T47D (cell line): ENCODE data around the gene CBL.

Experiments
- DNase-seq, 2 experiments: peaks; one replicate each; pipeline versions ENCODE4 v3.0.0 to v3.0.0-alpha.2; 2011 to 2012; ENCODE audit warnings: low read depth in 1 of 2, low spot score in 1 of 2
- JUND ChIP-seq: IDR thresholded peaks from 2 replicates; pipeline ENCODE4 v1.6.1; 2012; ENCODE audit warnings: low read depth
- in situ Hi-C: cut with HindIII; loops from 2 replicates; pipeline ENCODE4 v1.10.0; 2016; ENCODE audit warnings: low sequenced_read_pairs, low pct_unique_long_range_greater_than_20kb

CBL gene

DNA sequence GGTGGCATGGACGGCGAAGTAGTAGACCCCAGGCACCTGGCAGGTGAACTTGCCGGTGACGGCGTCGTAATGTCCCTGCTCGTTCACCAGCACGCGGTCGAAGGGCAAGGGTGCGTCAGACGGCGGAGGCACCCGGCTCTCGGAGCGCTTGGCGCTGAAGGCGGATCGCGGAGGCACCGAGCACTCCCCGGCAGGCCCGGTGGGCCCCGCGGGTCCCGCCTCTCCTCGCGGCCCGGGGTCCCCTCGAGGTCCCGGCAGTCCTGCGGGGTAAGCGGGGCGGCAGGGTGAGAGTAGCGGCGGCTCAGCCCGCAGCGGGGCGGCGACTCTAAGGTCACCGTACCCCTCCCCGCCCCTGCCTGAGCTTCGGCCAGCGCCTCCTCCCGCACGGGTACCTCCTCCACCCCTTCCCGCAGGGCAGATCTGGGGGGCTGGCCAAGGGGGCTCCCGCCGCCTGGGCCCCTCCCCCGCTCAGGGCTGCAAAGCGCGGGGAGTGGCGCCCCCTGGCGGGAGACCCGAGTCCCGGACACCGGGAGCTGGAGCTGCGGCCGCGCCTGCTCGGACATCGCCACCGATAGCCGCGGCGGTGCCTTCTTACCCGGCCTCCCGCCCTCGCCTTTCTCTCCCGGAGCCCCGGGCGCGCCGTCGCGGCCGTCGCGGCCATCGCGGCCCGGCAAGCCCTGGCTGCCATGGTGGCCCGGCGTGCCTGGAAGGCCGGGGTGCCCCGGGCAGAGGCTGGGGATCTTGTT lies 133.6 kb downstream of the CBL start:
- DNase-seq, result peak; percentile 61 to 89
- in situ Hi-C loops, result no loop called here

DNA sequence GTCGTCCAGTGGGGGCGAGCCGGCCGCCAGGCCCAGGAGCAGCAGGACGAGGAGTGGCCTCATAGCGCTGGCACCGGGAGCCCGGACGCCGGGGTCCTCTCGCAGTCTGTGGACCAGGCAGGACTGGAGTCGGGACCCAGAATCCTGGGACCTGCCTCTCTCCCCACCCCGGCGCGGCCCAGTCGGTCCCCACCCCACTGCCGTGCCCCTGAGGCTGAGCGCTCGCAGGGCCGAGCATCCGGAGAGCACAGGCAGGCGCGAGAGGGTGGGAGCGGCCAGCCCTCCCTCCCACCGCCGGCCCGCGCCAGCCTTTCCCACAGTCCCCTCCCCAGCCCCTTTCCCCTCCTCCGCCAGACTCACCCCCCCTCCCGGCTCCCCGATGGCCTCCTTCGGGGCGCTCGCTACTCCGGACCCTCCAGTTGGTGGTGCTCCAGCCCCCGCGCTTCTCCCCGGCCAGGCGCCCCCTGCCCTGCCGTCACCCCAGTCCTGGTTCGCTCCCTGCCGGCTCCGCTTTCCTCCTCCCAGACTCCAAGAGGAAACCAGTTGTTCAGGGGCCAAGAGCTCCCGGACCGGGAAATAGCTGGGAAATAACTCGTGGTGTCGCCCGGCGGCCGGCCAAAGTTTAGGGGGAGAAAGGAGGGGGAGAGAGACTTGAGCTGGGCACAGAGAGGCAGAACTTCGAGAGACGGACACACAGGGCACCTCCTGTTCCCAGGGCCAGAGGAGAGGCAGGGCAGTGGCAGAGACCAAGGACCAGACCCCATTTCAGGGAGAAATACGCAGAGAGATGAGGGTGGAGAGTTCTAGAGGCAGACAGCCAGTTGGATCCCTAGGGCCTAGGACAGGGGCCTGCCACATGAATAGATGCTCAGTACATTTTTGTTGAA lies 134.4 kb downstream of the CBL start, which contains the start of gene C1QTNF5:
Gene C1QTNF5, minus strand, starts transcription at position 549 of the 887 bp plus-strand sequence. Its CDS starts 486 bp downstream, at position 63.
- DNase-seq, result no peak
- in situ Hi-C loops, result no loop called here
- no peak for TF ChIP-seq JUND

More for the DNA sequence above, 133.6 kb downstream of the CBL start:
- no peak for TF ChIP-seq JUND

DNA sequence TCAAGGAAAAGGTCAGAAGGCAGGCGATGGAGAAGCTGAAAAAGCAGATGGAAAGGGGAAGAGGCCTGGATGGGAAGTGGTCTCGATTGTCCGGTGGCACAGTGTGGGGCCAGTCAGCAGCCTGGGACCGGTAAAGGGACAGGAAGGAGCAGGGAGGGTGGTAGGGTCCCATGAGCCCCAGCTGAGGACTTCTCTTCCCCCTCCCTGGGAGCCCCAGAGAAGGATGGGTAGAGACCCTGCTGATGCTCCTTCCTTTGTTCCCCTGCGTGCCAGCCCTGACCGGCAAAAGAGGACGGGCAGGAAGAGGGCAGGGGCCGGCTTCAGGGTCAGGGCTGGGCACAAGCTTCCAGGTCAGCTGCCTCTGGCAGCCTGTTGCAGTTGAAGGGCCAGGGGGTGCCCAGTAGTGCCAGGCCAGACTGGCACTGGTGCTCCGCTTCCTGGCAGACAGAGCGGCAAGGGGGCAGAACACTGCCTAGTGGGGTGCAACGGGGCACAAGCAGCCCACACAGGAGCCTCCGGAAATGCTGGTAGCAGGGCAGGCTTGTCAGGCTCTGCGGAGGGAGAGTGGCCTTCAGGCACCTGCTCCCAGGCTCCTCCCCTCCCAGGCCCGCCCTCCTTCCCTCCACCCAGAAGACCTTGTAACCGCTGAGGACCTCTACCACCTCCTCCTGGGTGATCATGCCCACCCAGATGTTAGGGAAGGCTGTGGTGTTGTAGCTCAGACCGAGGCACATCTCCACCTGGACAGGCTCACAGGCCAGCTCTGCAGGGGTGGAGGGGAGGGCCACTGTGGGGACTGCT lies 135.3 kb downstream of the CBL start:
- no peak for TF ChIP-seq JUND
- no peak for DNase-seq
- in situ Hi-C loops, result no loop called here

DNA sequence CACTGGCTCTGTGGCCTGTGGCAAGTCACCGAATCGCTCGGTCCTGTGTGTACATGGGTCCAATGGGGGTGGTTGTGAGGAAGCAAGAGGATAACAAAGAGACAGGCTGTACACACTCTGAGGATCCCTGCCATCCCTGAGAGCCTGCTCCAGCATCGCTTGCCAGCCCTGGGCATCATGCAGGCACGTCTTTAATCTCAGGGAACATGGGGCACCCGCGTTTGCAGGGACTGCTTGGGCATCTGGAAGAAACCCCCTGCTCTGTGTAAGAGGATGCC lies 135.8 kb downstream of the CBL start:
- no peak for DNase-seq
- in situ Hi-C loops, result no loop called here

DNA sequence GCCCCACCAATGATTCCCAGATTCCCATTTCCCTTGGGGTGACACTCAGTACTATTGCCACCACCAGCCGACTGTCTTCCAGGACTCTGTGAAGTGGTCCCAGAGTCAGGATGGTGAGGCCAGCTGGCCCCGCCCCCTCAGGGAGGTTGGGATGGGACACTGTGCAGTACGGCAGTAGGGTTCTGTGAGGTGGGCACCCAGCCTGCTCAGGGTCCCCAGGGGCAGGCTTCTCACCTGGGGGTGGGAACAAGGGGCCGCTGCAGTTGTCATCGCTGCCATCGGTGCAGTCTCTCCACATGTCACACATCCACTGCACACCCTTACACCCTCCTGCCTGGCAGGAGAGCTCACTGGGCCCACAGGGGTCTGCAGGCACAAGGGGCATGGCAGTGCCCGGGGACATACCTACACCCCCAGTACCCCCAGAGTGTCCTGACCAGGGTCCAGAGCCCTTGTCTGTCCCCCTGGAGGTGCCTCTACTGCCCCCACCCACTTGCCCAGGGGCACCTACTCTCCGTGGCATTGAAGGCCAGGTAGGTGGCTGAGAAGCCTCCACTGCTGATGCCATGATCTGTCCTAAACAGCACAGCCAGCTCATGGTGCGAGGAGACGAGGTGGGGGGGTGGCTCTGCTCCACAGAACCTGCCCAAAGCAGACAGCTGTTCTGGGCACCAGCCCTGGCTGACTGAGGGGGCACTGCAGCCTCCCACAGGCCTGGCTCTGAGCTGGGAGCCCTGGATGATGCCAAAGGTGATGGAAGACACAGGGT lies 136.4 kb downstream of the CBL start:
- DNase-seq, result no peak
- TF ChIP-seq JUND, result no peak
- in situ Hi-C loops, result no loop called here

More for the DNA sequence above, 135.8 kb downstream of the CBL start:
- TF ChIP-seq JUND, result no peak

DNA sequence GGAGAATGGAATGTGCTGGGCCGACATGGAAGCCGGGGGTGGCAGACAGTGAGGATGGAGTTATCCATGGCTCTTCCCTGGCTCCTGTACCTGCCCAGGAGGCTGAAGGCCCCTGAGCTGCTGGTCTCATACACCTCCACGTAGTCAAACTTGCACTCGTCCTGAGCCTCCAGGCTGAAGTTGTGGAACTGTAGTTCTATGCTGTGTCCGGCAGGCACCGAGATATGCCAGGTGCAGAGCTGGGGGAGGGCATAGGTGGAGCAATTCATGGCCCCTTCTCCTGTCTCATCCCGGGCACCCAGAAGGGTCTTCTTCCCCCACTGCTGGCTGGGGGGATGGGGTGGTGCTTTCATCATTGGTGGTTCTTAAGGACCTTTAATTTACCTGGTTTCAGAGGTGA lies 137.6 kb downstream of the CBL start:
- TF ChIP-seq JUND, result no peak
- in situ Hi-C loops, result no loop called here
- no peak for DNase-seq

DNA sequence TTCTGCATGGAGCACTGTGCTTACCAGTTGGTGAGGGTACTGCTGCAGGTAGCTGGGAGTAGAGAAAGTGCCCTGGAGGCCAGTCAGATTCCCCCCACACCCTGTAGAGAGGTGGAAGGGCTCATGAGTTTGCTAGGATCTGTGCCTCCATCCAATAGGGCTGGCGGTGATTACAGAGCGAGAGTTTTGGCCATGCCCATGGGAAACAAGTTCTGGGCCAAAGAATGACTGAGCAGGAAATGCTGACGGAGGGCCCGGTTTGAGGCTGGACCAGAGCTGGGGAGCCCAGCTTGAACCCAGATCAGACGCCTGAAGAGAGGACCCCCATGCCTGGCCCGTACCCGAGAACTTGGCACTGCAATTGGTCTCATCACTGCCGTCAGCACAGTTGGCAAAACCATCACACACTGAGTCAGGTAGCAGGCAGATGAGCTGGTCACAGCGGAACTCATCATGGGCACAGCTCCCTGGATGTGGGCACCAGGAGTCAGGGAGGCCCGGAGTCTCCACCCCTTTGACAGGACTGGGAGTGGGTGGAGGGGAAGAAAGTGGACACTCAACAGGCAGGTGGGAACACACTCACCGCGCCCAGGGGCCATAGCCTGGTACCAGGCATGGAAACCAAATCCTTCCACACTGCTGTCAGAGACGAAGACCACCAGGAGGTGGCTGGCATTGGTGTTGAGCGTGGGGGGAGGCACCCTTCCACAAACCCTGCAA lies 138.3 kb downstream of the CBL start:
- DNase-seq, result no peak
- in situ Hi-C loops, result no loop called here
- no peak for TF ChIP-seq JUND

DNA sequence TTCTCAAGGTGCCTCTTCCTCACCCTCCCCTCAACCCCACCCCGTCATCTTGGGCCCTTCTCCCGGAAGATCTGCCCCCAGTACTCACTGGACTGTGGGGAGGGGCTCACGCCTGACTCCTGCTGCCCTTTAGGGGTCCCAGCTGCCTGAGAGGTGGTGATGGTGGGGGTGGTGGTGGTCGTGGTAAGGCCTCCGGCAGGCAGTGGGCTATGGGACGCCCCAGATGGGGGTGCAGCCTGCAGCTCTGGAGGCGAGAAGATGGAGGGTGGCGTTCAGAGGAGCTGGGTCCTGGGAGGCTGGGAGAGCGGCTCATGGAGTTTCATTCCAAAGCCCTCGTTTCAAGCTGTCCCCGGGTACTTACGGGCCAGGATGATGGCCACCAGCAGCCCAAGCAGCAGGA lies 139.5 kb downstream of the CBL start:
- no peak for DNase-seq
- in situ Hi-C loops, result no loop called here
- no peak for TF ChIP-seq JUND

DNA sequence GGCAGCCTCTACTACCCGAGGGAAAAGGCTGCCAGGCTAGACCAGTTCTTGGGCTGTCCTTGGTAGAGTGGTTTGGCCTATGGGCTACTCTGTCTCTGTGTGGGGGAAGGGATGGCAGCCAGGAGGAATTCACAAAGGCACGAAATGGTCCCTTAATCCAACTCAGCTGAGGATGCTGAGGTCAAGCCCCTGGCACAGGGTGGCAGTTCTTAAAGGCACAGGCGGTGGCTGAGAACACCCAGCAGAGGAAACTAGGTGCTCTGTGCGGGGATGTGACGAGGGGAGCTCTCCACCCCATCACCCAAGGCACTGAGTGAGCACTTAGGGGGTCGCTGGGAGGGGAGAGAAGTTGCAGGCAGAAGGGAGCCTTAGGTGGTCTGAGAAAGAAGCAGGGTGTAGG lies 140.5 kb downstream of the CBL start, which contains the start of gene MFRP:
Gene MFRP, minus strand, starts transcription at position 101 of the 400 bp plus-strand sequence. CDS start 192 bp downstream, outside the sequence.
- TF ChIP-seq JUND, result no peak
- in situ Hi-C loops, result no loop called here
- DNase-seq, result no peak

DNA sequence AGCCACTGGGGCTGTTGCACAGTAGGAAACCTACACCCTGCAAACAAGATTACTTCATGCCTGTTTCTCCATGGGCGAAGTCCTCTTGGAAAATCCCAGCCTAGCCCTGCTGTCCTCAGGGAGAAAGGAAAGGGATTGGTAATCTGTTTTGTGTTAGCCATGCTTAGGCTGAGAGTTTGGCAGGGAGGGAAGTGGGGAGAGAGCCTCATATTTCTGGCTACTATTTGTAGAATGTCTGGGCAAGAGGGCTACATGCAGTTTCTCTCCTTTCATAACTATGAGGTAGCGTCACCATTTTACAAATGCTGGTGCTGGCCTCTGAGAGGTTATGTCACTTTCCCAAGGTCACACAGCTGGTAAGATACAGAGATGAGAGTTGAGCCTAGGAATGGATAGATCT lies 141.1 kb downstream of the CBL start:
- DNase-seq, result no peak
- no peak for TF ChIP-seq JUND
- in situ Hi-C loops, result no loop called here

DNA sequence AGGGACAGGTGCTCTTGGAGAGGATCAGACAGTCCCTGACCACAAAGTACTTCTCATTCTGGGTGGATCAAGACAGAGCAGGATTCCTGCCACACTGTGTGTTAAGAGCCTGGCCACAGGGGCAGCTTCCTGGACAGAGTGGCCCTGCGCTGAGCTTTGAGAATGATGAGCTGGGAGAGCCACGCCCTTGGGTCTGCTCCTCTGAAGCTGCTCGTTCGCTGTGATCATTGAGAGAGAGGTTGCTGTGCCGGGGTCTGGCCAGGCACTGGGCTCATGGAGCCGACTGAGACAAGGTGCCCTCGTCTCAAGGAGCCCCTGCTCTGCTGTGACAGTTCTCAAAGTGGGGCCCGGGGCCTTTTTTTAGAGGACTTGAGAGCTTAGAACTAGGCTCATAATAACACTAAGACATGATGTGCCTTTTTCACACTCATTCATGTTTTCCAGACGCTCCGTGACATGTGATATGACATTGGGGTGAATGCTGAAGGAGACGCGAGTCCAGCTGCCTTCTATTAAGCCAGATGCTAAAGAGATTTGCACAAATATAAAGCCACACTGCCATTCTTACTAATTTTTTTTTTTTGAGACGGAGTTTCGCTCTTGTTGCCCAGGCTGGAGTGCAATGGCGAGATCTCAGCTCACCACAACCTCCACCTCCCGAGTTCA lies 141.9 kb downstream of the CBL start:
- no peak for TF ChIP-seq JUND
- in situ Hi-C loops, result no loop called here
- no peak for DNase-seq
